UCSD-AML1 (cell line): ENCODE data around the gene CD58.

Source experiments
- DNase-seq: peaks from one replicate; lab custom pipeline; 2025; ENCODE audit not compliant: unreplicated experiment; lab: John Stamatoyannopoulos, UW

Gene CD58

DNA sequence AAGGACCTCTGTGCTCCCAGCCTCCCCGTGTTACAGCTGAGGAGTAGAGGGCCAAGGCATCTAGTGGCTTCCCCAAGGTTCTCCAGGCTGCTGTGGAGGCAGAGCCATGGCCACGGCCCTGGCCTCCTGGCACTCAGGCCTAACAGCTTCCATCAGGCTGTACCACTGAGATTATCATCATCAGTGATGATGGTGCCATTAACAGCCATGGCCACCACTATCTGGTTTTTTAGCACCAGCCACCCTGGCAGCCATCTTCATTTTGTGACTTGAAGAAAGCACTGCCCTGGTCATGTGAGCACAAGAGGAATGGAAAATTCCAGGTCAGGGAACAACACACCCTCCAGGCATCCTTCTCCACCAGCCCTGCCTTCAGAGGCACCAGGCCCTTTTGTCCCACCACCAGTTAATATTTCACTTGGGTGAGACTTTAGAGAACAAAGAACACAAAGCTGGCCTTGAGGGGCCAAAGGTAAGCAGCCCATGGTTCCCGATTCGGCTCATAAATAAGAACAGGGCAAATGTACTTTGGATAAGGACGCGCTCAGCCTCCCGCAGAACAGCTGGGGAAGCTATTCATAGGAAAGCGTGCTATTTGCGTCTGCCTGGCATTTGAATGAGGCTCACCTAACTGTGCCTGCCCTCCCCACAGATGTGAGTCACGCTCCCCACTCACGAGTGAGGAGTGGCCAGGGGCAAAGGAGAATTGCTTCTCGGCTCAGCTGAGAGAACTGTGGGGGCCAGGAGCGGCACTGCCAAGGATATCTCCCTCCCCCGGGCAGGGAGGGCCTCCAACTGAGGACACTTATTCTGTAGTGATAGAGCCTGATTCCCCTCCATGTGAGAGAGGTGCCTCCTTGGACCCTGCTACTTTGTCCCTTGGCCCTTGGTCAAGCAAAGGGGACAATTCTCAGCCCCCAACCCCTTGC, 95.6 kb downstream of the CD58 start:
- no peak for DNase-seq

DNA sequence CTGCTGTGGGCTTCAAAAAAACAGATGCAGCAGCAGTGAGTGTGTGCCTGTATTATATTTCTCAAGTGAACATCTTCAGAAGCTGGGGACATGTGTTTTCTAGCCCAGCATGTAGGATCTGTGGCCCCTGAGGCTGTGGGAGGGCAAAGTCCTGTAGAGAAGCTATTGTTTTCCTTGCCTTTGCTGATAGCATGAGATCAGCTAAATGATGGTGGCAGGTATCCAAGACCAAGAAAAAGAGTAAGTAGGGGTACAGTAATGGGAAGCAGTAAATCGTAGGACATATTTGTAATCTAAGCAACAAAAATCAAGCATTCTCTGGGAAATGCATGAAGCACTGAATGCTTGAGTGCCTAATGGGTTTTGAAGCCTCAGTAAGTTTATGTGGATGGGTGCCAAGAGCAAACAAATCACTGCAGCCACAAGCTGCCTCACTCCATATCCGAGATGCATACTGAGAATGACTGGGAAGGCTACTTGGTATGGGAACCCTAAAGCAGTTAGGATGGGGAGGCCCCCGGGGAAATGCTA, 98.3 kb downstream of the CD58 start:
- no peak for DNase-seq

DNA sequence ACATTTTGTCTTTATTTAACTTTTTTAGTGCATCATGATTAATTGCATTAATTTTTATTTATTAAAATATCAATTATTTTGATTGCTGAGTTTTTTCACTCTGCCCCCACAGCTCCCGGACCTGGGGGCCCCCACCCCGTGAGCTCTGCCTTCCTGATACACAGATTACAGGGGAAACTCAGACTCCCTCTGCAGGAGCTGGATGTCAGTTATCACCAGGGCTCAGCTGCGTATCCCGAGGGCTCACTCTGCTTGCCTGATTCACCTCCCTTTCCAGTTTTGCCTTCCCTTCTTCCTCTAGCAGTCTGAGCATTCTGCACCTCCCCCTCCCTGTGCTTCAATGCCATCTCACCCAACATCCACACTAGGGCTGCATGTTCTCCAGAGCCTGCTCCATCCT, 99.6 kb downstream of the CD58 start:
- no peak for DNase-seq

DNA sequence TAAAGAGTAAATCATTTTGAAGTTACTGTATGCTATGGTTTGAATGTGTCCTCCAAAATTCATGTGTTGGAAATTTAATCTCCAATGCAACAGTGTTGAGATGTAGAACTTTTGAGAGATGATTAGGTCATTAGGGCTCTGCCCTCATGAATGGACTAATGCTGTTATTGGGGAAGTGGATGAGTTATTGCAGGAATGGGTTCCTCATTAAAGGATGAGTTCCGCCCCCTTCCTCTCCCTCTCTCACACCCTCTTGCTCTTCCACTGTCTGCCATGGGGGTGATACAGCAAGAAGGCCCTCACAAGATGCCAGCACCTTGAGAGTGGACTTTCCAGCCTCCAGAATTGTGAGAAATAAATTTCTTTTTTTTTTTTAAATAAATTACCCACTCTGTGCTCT, 100.2 kb downstream of the CD58 start:
- DNase-seq = no peak

DNA sequence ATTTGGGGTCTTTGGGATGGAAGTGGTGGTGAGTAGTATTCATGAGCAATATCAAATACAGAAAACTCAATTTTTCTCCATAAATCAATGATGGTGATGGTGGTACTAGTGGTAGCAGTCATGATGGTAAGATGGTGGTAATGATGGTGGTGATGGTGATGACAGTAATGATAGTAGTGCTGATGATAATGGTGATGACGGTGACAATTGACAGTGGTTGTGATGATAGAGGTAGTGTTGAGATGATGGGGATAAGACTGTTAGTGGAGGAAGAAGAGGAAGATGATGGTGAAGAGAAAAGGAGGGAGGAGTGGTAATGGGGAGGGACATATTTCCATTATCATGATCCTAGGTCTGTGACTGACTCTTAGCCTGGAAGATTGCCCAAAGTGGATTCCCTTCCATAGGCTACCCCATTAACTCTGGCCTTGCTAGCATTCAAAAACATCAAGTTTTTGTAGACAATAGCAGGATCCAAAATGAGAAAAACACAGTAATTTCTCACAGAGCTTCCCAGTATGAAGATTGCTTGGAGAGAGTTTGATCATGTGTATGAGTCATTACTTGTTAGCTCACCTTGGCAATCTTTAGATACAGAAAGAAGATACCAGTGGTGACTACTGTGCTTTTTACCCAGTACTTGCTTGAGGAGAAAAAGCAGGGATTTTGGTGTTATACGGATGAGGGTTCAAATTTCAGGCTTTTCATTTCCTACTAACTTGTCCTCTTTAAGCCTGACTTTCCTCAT, 103.8 kb downstream of the CD58 start:
- DNase-seq = no peak

DNA sequence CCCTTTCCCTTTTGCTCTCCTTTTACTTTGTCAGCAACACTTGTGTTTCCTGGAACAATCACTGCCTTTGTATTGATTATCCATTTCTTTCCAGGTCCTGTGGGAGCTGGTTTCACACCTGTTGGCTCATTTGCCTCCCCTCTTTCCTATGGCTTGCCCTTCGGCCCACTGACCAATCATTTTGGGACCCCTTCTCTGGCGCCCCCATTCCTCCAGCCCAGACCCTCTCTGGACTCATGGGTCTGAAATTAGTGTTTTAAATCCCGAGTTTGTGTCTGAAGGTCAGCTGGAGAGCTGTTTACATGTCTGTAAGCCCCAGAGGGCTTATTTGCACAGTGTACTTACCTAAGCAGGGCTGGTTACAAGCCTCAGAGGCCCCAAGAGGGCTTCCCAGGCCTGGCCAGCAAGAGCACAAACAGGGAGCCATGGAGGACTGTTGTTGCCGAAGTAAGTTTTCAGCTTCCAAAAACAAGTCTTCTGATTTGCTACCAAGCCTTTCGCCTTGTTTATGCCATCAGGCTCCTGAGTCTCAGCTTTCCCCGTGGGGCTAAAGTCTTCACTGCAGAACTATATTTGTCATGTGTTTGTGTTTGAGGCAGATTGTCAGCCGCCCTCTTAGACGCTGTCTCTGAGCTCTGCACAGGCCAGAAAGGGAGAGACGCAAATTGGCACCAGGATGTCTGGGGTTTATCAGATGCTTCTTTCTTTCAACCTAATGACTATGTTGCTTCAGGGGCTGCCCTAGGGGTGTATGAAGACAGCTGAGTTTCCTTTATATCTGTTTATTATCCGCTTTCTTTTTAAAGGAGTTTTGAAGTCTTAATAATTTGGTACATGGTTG, 104.8 kb downstream of the CD58 start:
- DNase-seq = no peak

DNA sequence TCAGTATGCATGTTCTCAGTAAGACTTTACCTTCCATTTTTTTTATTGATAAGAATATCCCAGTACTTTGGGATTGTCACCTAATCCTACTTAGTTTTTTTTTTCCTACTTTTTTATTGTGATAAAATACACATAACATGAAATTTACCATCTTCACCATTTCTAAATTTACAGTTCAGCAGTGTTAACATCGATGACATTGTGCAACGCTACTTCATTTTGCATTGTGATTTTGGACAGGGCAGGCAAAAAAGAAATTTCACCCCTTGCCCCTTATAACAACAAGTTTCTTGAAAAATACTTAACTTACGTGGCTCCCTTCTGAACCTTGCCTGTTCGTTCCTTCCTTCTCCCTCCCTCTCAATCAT, 105.4 kb downstream of the CD58 start:
- DNase-seq = no peak
